WTC11 (cell line): ENCODE measurements around the gene METRN.
"Not testable (repeated sequence)": the region's sequence is repeated elsewhere in the genome, so short reads cannot be mapped to it uniquely, and the experiment has no call there.

Source experiments
- ATF2 ChIP-seq: sonication (generic); formaldehyde crosslinking; IDR thresholded peaks from 2 replicates; pipeline ENCODE4 v1.8.1; 2022; ENCODE audit warnings: low read depth, missing genetic modification reagents, borderline replicate concordance
- ATF3 ChIP-seq: sonication (generic); formaldehyde crosslinking; conservative IDR thresholded peaks from 2 replicates; pipeline ENCODE4 v1.8.1; 2022; ENCODE audit warnings: mild to moderate bottlenecking, missing genetic modification reagents
- CTCF ChIP-seq: fragments of 200-600 bp; IDR thresholded peaks from 2 replicates; pipeline ENCODE4 v1.8.0; 2022; ENCODE audit warnings: antibody characterized with exemption
- HMGXB4 ChIP-seq: sonication (generic); formaldehyde crosslinking; IDR thresholded peaks from 2 replicates; pipeline ENCODE4 v1.8.1; 2023; ENCODE audit warnings: mild to moderate bottlenecking, moderate library complexity, missing genetic modification reagents
- MYBL2 ChIP-seq: sonication (generic); formaldehyde crosslinking; IDR thresholded peaks from 2 replicates; pipeline ENCODE4 v1.8.1; 2023; ENCODE audit warnings: mild to moderate bottlenecking, moderate library complexity, missing genetic modification reagents
- NR3C1 ChIP-seq: sonication (generic); formaldehyde crosslinking; conservative IDR thresholded peaks from 2 replicates; pipeline ENCODE4 v1.8.1; 2023; ENCODE audit warnings: low read depth, mild to moderate bottlenecking, missing genetic modification reagents
- PRDM15 ChIP-seq: sonication (generic); formaldehyde crosslinking; IDR thresholded peaks from 2 replicates; pipeline ENCODE4 v1.8.0; 2022; ENCODE audit warnings: missing genetic modification reagents
- TEAD4 ChIP-seq: sonication (generic); formaldehyde crosslinking; IDR thresholded peaks from 2 replicates; pipeline ENCODE4 v1.8.0; 2022; ENCODE audit warnings: mild to moderate bottlenecking, missing genetic modification reagents

- not testable (repeated sequence) for TF ChIP-seq HMGXB4 (CRISPR knock-in tag); CTCF; ATF2 (CRISPR knock-in tag); MYBL2 (CRISPR knock-in tag); TEAD4 (CRISPR knock-in tag); ATF3 (CRISPR knock-in tag); NR3C1 (CRISPR knock-in tag); PRDM15 (CRISPR knock-in tag)
Measured at GRCh38 chr16:691242-691641, 23.7 kb upstream of the METRN start.
